OCI-LY7 (cell line): ENCODE measurements around the gene RPL27A. TPM values are rescaled to one million over a fixed set of nuclear protein-coding genes. Genes with fewer than 3 reads are reported as not detected.

Source experiments
- small RNA-seq: library from RNA; depleted of rRNA; stranded (forward); fragments of <200 nt; gene quantifications from one replicate; pipeline ENCODE3, GENCODE V24; 2014
- total RNA-seq, 2 experiments: library from RNA; depleted of rRNA in 1 of 2; stranded (reverse); fragments of >200 nt in 1 of 2; shearing (Covaris generic) in 1 of 2; gene quantifications; 2 replicates each; pipeline ENCODE4 v1.2.3, GENCODE V29; 2014 to 2022

Gene RPL27A
- total RNA-seq, 2 experiments from 2014 or later = 1,593 to 2,753 TPM

Small RNA genes within 50 kb of the gene (small RNA-seq; reads per million reads assigned to genes)
- not detected for gene SNORA3A
- 1.3 reads per million, percentile 61 among the genes with 10 or more reads in this experiment for gene SNORA3B

Other genes with a start within 250 kb of the RPL27A start
- gene STK33, start 88.6 kb upstream of the RPL27A start, total RNA-seq (2014; rRNA removed; shearing (Covaris generic)) = 0.73 TPM in 1 of 2 replicates, not detected in the other
- not detected in 2 replicates for gene STK33, start 88.6 kb upstream of the RPL27A start, total RNA-seq (2022)
- 4.4 and 16.4 TPM in 2 replicates for gene TRIM66, start 127 bp upstream of the RPL27A start, total RNA-seq (2014; rRNA removed; shearing (Covaris generic))
- 19.0 and 20.8 TPM in 2 replicates for gene TRIM66, start 127 bp upstream of the RPL27A start, total RNA-seq (2022)
- 16.9 and 25.2 TPM in 2 replicates for gene AKIP1, start 228.4 kb downstream of the RPL27A start, total RNA-seq (2014; rRNA removed; shearing (Covaris generic))
- gene AKIP1, start 228.4 kb downstream of the RPL27A start, total RNA-seq (2022) = 28.2 and 28.3 TPM in 2 replicates